Endothelial cell of umbilical vein (primary cell): ENCODE data around the gene POR. TPM values are rescaled to one million over a fixed set of nuclear protein-coding genes. Genes with fewer than 3 reads are reported as not detected.

Experiments used
- BruUV-seq: library from RNA; stranded (reverse); fragments of 400-500 nt; replicated peaks from 2 replicates; lab custom pipeline; 2021; lab: Mats Ljungman, UMichigan
- CTCF ChIA-PET: fragments of 300-600, 350-600 bp; sonication (Branson Sonifier 250); formaldehyde crosslinking; loops from one replicate; lab custom pipeline; 2021; ENCODE audit warnings: antibody characterized with exemption, inconsistent platforms; lab: Charles Lee
- POLR2A ChIA-PET: fragments of 300-600, 350-600 bp; sonication (Branson Sonifier 250); formaldehyde crosslinking; loops from one replicate; lab custom pipeline; 2021; ENCODE audit warnings: antibody characterized with exemption, inconsistent platforms; lab: Charles Lee
- DNase-seq: peaks from one replicate; pipeline ENCODE4 v3.0.0-alpha.2; 2011; ENCODE audit warnings: low read depth, low spot score
- FAIRE-seq: peaks from 2 replicates; lab custom pipeline; 2011; peaks lifted over from hg19 to GRCh38; lab: Jason Lieb, UNC
- H2AFZ ChIP-seq: 2 replicates; pipeline ENCODE4 v1.6.0; 2012; ENCODE audit warnings: low read depth, low read length, control low read depth, inconsistent platforms
- H3K27ac ChIP-seq: 2 replicates; pipeline ENCODE4 v1.5.1; 2011; ENCODE audit warnings: low read depth, mild to moderate bottlenecking, control low read depth, low read length, moderate library complexity; ENCODE audit not compliant: insufficient read depth
- H3K27me3 ChIP-seq, 2 experiments: 2 replicates each; pipeline versions ENCODE4 v1.6.0 to v1.6.1; 2011; ENCODE audit warnings: low read length in 2 of 2, mixed read lengths in 1 of 2; ENCODE audit not compliant: control insufficient read depth in 2 of 2, insufficient read depth in 2 of 2
- H3K36me3 ChIP-seq, 2 experiments: 2 replicates in 1 of 2; 3 replicates in 1 of 2; pipeline ENCODE4 v1.5.1; 2011; ENCODE audit warnings: low read length in 2 of 2, mild to moderate bottlenecking in 1 of 2, moderate library complexity in 1 of 2; ENCODE audit not compliant: control insufficient read depth in 2 of 2, insufficient read depth in 2 of 2; ENCODE audit errors: extremely low read depth in 1 of 2
- H3K4me1 ChIP-seq: 3 replicates; pipeline ENCODE4 v1.5.1; 2011; ENCODE audit warnings: mild to moderate bottlenecking, low read length; ENCODE audit not compliant: control insufficient read depth, insufficient read depth; ENCODE audit errors: extremely low read depth
- H3K4me2 ChIP-seq: 2 replicates; pipeline ENCODE4 v1.6.1; 2011; ENCODE audit warnings: low read length, control low read depth, mixed read lengths; ENCODE audit not compliant: insufficient read depth
- H3K4me3 ChIP-seq, 3 experiments: fragments of 200-600 bp in 1 of 3; sonication (generic), shearing (Covaris generic) in 1 of 3; replicated peaks in 1 of 3; 2 replicates each; pipeline ENCODE4 v1.5.1; 2011 to 2016; ENCODE audit warnings: control low read depth in 3 of 3, low read length in 3 of 3, mild to moderate bottlenecking in 2 of 3, inconsistent platforms in 1 of 3, low read depth in 1 of 3, moderate library complexity in 1 of 3; ENCODE audit not compliant: insufficient read depth in 1 of 3
- H3K79me2 ChIP-seq: 2 replicates; pipeline ENCODE4 v1.6.0; 2012; ENCODE audit warnings: low read length, inconsistent platforms; ENCODE audit not compliant: control insufficient read depth, insufficient read depth
- H3K9ac ChIP-seq: replicated peaks from 2 replicates; pipeline ENCODE3; 2011; ENCODE audit warnings: low read length, control low read depth; ENCODE audit not compliant: insufficient read depth; ENCODE audit errors: extremely low read depth
- H3K9me1 ChIP-seq: replicated peaks from 3 replicates; pipeline ENCODE4 v1.6.0; 2011; ENCODE audit warnings: mild to moderate bottlenecking, low read length; ENCODE audit not compliant: control insufficient read depth, insufficient read depth; ENCODE audit errors: extremely low read depth
- H3K9me3 ChIP-seq: replicated peaks from 2 replicates; pipeline ENCODE4 v1.5.1; 2012; ENCODE audit warnings: low read length, inconsistent platforms; ENCODE audit not compliant: control insufficient read depth, insufficient read depth
- H4K20me1 ChIP-seq: replicated peaks from 2 replicates; pipeline ENCODE3; 2011; ENCODE audit warnings: mild to moderate bottlenecking, low read length; ENCODE audit not compliant: control insufficient read depth, insufficient read depth; ENCODE audit errors: extremely low read depth
- EZH2 ChIP-seq: IDR thresholded peaks from 2 replicates; pipeline ENCODE4 v1.6.1; 2012; ENCODE audit warnings: borderline replicate concordance, low read depth, mild to moderate bottlenecking, moderate library complexity, low read length, inconsistent platforms; ENCODE audit not compliant: severe bottlenecking
- FOS ChIP-seq: IDR thresholded peaks from 2 replicates; pipeline ENCODE4 v1.6.1; 2011; ENCODE audit warnings: mild to moderate bottlenecking, low read length, moderate library complexity, borderline replicate concordance; ENCODE audit not compliant: insufficient read depth
- GATA2 ChIP-seq: IDR thresholded peaks from 2 replicates; pipeline ENCODE4 v1.7.0; 2011; ENCODE audit warnings: low read depth, mild to moderate bottlenecking, moderate library complexity, mixed read lengths, low read length; ENCODE audit not compliant: insufficient read length, insufficient read depth
- JUN ChIP-seq: IDR thresholded peaks from 2 replicates; pipeline ENCODE4 v1.6.1; 2011; ENCODE audit warnings: borderline replicate concordance, low read depth; ENCODE audit not compliant: insufficient read length, insufficient read depth
- MAX ChIP-seq: IDR thresholded peaks from 2 replicates; pipeline ENCODE4 v1.6.1; 2011; ENCODE audit not compliant: insufficient read depth, insufficient read length
- MYC ChIP-seq: IDR thresholded peaks from one replicate; pipeline ENCODE4 v1.6.1; 2011; ENCODE audit warnings: mild to moderate bottlenecking, low read depth, low read length
- POLR2A ChIP-seq: IDR thresholded peaks from 2 replicates; pipeline ENCODE4 v1.6.1; 2012; ENCODE audit warnings: low read depth, mild to moderate bottlenecking, control low read depth, low read length
- POLR2AphosphoS5 ChIP-seq: IDR thresholded peaks from 2 replicates; pipeline ENCODE4 v1.6.1; 2012; ENCODE audit warnings: low read depth, mild to moderate bottlenecking, control low read depth, low read length, moderate library complexity; ENCODE audit not compliant: insufficient read depth
- dilution Hi-C: fragments of 300-500 bp; cut with MboI; formaldehyde crosslinking; loops from one replicate; pipeline ENCODE4 v1.15.0; 2019; ENCODE audit warnings: low sequenced_read_pairs; ENCODE audit not compliant: extremely low pct_ligation_motif_present
- intact Hi-C: fragments of 100-400 bp; cut with micrococcal nuclease; formaldehyde crosslinking; loops from one replicate; pipeline ENCODE4 v1.10.0; 2022
- polyA plus RNA-seq, 4 experiments: library from polyadenylated mRNA; depleted of rRNA in 3 of 4; stranded (reverse) in 3 of 4; unstranded in 1 of 4; fragments of >200 nt; gene quantifications; 2 replicates each; pipeline versions ENCODE4 v1.2.1 to v1.2.3, GENCODE V29; 2011 to 2012; ENCODE audit warnings: missing spikeins in 1 of 4
- total RNA-seq: library from RNA; stranded (reverse); gene quantifications from 2 replicates; pipeline ENCODE4 v1.2.3, GENCODE V29; 2021
- TF ChIP-seq, protein P1 (sequence below), 2 donors: IDR thresholded peaks; 1 replicate in 1 of 2; 2 replicates in 1 of 2; pipeline ENCODE4 v1.5.1; 2011; ENCODE audit warnings: low read length in 2 of 2, mild to moderate bottlenecking in 2 of 2, moderate library complexity in 2 of 2, control low read depth in 1 of 2, inconsistent platforms in 1 of 2, low read depth in 1 of 2; ENCODE audit not compliant: insufficient read depth in 1 of 2; ENCODE audit errors: extremely low read depth in 1 of 2

The POR gene
- total and polyA plus RNA-seq, 2 donors (not counting 3 experiments of a cell fraction or from before 2014, with no cell fraction given), result 59.5 to 73.6 TPM

DNA sequence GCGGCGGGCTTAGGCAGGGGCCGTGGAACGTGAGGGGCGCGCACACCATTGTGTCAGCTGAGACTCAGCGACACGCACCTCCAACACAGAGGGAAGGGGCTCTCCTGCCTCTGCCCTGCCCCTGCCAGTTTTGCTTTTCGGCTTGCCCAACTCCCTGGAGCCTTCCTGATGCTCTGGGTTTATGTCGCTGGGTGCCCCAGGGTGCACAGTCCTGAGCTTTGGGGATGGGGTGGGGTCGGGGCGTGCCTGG lies 66.2 kb downstream of the POR start:
- FAIRE-seq (no peak), DNase-seq (no peak)
- Histone ChIP-seq H3K9me1 (no peaks in the 10 kb centered on the region), H3K9me3 (no peaks in the 10 kb centered on the region), H4K20me1 (no peaks in the 10 kb centered on the region), H2AFZ (no peak overlapping the region), H3K27me3 (no peaks in the 10 kb centered on the region), H3K79me2 (no peaks in the 10 kb centered on the region), H3K27ac (no peak overlapping the region), H3K4me1 (no peaks in the 10 kb centered on the region), H3K9ac (no peak overlapping the region), H3K36me3 (peaks cover 9 to 43% of the 10 kb centered on the region in 2 experiments), H3K4me2 (no peak overlapping the region), H3K4me3 (no peak overlapping the region)
- BruUV-seq, result no TSS peak
- TF ChIP-seq MYC (no peak), EZH2 (no peak), FOS (no peak), POLR2A (no peak), JUN (no peak), POLR2AphosphoS5 (no peak), GATA2 (no peak), MAX (no peak)
- TF ChIP-seq, protein P1, sequence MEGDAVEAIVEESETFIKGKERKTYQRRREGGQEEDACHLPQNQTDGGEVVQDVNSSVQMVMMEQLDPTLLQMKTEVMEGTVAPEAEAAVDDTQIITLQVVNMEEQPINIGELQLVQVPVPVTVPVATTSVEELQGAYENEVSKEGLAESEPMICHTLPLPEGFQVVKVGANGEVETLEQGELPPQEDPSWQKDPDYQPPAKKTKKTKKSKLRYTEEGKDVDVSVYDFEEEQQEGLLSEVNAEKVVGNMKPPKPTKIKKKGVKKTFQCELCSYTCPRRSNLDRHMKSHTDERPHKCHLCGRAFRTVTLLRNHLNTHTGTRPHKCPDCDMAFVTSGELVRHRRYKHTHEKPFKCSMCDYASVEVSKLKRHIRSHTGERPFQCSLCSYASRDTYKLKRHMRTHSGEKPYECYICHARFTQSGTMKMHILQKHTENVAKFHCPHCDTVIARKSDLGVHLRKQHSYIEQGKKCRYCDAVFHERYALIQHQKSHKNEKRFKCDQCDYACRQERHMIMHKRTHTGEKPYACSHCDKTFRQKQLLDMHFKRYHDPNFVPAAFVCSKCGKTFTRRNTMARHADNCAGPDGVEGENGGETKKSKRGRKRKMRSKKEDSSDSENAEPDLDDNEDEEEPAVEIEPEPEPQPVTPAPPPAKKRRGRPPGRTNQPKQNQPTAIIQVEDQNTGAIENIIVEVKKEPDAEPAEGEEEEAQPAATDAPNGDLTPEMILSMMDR (IDR thresholded peaks at IDR 0.05; ENCODE audit: extremely low read depth in 1 of 2, insufficient read depth in 1 of 2, low read depth in 1 of 2, low read length in 2 of 2), result no peak
- dilution Hi-C loops (no loop called here), intact Hi-C loops (no loop called here)
- ChIA-PET POLR2A (no interaction called here), CTCF (no interaction called here)
